ENCODE results near the gene ALDOB. TPM values are rescaled to one million over a fixed set of nuclear protein-coding genes. Genes with fewer than 3 reads are reported as not detected.

The ALDOB gene
- total and polyA plus RNA-seq, 2 of the 13 experiments (the other 11 are each of a cell fraction or from before 2014, with no cell fraction given) = 0.29 to 0.97 TPM

- no peaks in the 10 kb centered on the region for H3K36me3 ChIP-seq (replicated peaks in 1 of 2; ENCODE audit: control insufficient read depth in 1 of 2, insufficient read depth in 2 of 2, low read length in 2 of 2)
- no peak overlapping the region for H3K4me2 ChIP-seq (ENCODE audit: low read depth, low read length)
- H3K79me2 ChIP-seq (ENCODE audit: insufficient read depth, low read length) = no peaks in the 10 kb centered on the region
- H3K27ac ChIP-seq (ENCODE audit: extremely low read length, insufficient read depth, low read length) = peak overlapping the region; percentile 34
- TF ChIP-seq CSRNP2 (CRISPR knock-in tag; conservative IDR thresholded peaks at IDR 0.05; ENCODE audit: low read depth) (no peak), KDM6A (CRISPR knock-in tag; IDR thresholded peaks at IDR 0.05; ENCODE audit: low read depth) (no peak), PPARG (CRISPR knock-in tag; conservative IDR thresholded peaks at IDR 0.05) (no peak), ZIK1 (CRISPR knock-in tag; IDR thresholded peaks at IDR 0.05; ENCODE audit: borderline replicate concordance, low read depth) (no peak), KAT7 (CRISPR knock-in tag; IDR thresholded peaks at IDR 0.05; ENCODE audit: borderline replicate concordance) (no peak), TOPORS (CRISPR knock-in tag; IDR thresholded peaks at IDR 0.05) (peak; percentile 78; the same call in 1 of the 2 replicates), STAT5B (CRISPR knock-in tag; IDR thresholded peaks at IDR 0.05) (no peak), ZNF24 (IDR thresholded peaks at IDR 0.05) (no peak), GATAD2A (CRISPR knock-in tag; IDR thresholded peaks at IDR 0.05) (no peak), CREB1 (IDR thresholded peaks at IDR 0.05) (no peak), CREB1 (CRISPR knock-in tag; IDR thresholded peaks at IDR 0.05) (0 out of 2 replicates have a peak, but pooled peaks have one; percentile 16), ZNF407 (CRISPR knock-in tag; IDR thresholded peaks at IDR 0.05; ENCODE audit: not compliant biosample characterization) (no peak), CSRNP1 (CRISPR knock-in tag; IDR thresholded peaks at IDR 0.05) (0 out of 2 replicates have a peak, but pooled peaks have one; percentile 25), ZNF234 (CRISPR knock-in tag; conservative IDR thresholded peaks at IDR 0.05) (no peak)
- intact Hi-C loops (cut with micrococcal nuclease; ENCODE audit: unreplicated experiment) = loop anchor here (2.0 kb wide), 1 partner anchor 18 kb away; no protein-coding TSS in a partner anchor
- ChIA-PET CTCF (ENCODE audit: low intra/inter-chr PET ratio, low total read pairs) (no interaction called here), POLR2A (interaction anchor here (0.6 to 2.2 kb wide), 4 partner anchors 8 to 40 kb away, joined by 3 to 13 read pairs (median 5); partner anchors contain the start of genes MRPL50 and ZNF189)
- H3K27me3 ChIP-seq (ENCODE audit: control insufficient read depth in 1 of 2, insufficient read depth in 2 of 2, low read length in 2 of 2) = no peaks in the 10 kb centered on the region
- H3K9me3 ChIP-seq (ENCODE audit: low read length) = no peaks in the 10 kb centered on the region
- no peak for FAIRE-seq
- WGBS (ENCODE audit: low lambda C conversion rate) = 98% methylated on average over 3 of the region's 3 CpGs
- no peak for ATAC-seq
- H3K4me1 ChIP-seq (ENCODE audit: insufficient read depth, low read length) = peaks cover 97% of the 10 kb centered on the region
- in situ Hi-C loops (cut with HindIII; ENCODE audit: extremely low pct_ligation_motif_present, low pct_unique_long_range_greater_than_20kb) = no loop called here
- H3K4me3 ChIP-seq (replicated peaks in 1 of 3; ENCODE audit: insufficient read depth in 1 of 3, low read depth in 2 of 3, low read length in 3 of 3) = no peak overlapping the region
- no peak for DNase-seq (ENCODE audit: low spot score)
- no peaks in the 10 kb centered on the region for H4K20me1 ChIP-seq (ENCODE audit: insufficient read depth, low read length)
- H2AFZ ChIP-seq (ENCODE audit: low read length) = no peak overlapping the region
- no TSS peak for BruUV-seq (replicated peaks)
- H3K9ac ChIP-seq (ENCODE audit: insufficient read depth, low read depth, low read length) = no peak overlapping the region
Observed at GRCh38 chr9:101438523-101438922, 2.9 kb upstream of the ALDOB start.
